NCI-H187 treated with DMSO at 0.1 percent for 48 hours (cell line): ENCODE data around the gene SLC25A4.
"Not testable (repeated sequence)": the region's sequence is repeated elsewhere in the genome, so short reads cannot be mapped to it uniquely, and the experiment has no call there.

Experiments
- DNase-seq: peaks from one replicate; lab custom pipeline; 2025; lab: John Stamatoyannopoulos, UW

SLC25A4 gene

DNA sequence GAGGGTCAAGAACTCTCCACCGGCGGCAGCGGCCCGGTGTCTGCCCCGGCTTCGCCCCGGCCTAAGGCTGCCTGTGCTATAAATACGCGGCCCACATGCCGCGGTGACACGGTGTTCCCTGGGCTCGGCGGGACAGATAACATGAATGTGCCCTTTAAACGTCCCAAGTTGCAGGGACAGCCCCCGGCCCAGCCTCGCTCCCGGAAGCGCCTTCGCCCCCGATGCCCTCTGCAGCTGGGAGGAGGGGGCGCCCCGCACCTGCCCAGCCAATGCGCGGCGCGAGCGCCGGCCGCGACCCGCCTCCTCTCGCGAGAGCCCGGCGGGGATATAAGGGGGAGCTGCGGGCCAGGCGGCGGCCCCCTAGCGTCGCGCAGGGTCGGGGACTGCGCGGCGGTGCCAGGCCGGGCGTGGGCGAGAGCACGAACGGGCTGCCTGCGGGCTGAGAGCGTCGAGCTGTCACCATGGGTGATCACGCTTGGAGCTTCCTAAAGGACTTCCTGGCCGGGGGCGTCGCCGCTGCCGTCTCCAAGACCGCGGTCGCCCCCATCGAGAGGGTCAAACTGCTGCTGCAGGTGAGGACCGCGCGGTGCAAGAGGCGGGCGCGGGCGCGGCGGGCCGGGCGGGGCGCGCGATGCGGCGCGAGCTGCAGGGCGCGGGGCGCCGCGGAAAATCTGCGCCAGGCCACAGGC lies at the start of gene SLC25A4:
TSS of gene SLC25A4 (plus strand) at position 355 of the 689 bp plus-strand sequence. CDS start at position 462, 107 bp downstream.
- no peak for DNase-seq

DNA sequence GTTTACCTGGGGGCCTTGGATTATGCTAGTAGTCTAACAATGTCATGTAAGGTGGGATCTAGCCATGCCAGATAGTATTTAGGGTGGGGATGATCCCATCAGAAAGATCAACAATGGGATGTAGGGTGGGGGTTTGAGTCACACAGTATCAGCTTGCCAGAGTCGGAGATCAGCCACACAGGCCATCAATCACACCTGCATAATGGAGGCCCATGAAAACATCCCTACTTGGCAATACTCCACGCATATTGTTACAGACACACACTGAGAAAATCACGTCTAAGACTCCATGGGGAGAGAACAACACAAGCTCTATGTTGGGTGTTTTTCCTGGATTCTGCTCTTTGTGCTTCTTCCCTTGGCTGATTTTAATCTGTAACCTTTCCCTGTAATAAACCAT lies 49.5 kb upstream of the SLC25A4 start:
- no peak for DNase-seq

DNA sequence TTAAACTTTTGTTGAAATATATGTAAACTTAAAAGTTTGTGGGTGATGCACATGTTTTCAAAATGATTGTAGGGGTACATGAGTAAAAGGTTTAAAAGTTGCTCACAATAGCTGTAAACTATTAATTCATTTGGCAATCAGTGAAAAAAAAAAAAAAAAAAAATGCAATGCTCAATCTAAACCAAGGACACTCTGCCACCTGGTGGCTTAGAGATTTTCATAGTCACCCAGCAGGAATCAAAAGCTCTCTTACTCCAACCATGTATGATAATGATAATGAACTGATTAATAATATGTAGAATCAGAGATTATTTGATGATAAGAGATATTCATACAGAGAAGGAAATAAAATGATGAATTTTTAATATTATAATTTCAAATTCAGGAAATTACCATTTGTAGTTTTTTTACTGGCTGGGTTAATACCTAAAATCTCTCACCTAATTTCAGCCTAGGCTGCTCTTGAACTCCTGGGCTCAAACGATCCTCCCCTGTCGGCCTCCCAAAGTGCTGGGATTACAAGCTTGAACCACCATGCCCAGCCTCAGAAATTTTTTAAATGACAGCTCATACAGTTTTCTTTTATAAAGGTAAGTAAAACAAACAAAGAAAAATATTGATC lies 46.9 kb upstream of the SLC25A4 start:
- no peak for DNase-seq

DNA sequence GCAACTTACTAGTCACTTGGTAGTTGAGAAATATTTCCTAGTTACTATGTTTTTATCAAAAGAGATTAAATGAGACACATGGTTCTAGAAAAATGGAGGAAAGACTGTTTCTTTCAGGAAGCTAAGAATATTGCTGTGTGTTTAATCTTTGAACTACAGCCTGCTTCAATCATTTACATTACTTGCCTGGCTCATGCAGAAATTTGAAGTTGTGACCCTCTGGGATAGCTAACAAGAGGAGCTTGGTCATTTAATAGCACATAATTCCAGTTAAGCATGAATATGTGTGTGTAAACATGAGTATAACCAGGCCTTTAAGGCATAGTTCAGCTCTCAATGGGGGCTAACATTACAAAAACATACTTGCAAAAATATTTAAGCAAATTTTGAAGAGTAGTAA lies 44.6 kb upstream of the SLC25A4 start:
- DNase-seq: no peak

DNA sequence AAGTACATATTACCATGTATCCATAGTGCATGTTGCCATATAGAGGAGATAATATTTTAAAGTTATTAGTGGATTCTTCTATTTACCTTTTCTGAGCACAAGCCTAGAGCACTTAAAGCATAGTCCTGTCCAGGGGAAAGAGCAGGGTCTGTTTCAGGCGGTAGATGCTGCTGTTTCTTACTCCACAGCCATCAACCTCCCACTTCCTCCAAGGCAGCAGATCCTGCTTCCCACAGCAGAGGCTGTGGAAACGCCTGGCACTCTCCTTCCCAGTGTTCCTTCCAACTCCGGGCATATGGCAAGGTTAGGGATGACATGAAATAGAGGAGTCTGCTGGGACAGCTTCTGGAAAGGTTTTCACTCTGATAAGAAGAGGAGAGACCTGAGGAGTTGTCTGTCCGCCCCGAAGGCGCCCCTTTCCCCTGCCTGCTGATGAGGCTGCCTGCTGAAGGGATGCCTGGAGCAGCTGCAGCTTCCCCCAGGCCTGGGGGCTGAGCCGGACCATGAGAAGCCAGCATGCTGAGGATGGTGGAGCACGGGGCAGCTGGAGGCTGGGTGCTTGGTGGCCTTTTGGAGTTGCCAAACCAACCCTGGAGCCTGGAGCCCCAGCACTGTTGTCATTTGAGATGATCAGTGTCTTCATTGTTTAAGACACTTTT lies 43.9 kb upstream of the SLC25A4 start:
- no peak for DNase-seq

DNA sequence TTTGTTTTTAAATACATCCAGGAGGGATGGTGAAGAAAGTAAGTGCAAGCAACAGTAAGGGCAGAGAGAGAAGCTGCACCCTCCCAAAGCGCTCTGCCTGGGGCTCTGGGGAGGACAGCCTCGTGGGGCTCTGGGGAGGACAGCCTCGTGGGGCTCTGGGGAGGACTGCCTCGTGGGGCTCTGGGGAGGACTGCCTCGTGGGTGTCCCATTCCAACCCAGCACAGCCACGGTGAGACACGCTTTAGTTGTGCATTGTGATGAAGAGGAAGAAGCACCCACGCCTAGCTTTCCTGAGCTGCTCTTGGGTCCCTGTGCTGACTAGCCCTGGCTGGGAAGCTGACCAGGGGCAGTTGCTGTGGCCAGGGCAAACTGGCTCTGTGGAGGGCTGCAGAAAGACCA lies 43.1 kb upstream of the SLC25A4 start:
- DNase-seq: no peak

DNA sequence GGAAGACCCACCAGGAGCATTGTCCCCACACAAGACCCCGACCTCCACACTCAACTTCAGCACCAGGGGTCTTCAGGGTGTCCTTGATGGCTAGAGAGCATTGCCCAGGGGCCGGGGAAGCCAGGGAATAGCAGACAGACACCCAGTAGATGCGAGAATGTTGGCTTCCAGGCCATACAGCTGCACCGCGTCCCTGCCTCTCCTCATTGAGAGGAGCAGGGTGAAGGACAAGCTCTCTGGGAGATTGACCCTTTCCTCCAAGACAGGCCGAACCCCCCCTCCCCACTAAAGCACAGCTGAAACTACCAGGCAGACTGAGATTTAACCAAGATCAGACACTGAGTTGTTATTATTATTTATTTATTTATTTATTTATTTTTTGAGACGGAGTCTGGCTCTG lies 42.6 kb upstream of the SLC25A4 start:
- no peak for DNase-seq

DNA sequence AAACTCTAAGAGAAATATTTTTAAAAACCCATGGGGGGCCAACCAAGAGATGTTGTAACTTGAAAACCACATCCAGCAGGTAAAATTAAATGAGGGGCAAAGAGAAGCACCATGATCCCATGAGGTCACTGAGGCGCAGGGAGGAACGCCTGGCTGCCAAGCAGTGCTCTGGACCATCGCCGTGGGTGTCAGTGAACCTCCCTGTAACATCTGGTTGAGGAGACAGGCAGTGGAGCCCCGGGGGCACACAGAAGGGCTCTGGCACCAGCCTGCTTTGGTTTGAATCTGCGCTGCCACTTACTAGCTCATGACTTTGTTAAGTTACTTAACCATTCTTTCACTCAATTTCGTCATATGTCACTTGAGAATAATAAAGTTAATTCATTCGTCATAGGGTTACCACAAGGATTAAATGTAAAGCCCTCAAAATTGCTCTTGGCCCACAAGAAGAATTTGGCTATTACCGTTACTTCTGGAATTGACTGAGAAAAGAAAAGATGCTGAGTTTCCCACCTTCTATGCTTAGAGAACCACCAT lies 41.6 kb upstream of the SLC25A4 start:
- no peak for DNase-seq

DNA sequence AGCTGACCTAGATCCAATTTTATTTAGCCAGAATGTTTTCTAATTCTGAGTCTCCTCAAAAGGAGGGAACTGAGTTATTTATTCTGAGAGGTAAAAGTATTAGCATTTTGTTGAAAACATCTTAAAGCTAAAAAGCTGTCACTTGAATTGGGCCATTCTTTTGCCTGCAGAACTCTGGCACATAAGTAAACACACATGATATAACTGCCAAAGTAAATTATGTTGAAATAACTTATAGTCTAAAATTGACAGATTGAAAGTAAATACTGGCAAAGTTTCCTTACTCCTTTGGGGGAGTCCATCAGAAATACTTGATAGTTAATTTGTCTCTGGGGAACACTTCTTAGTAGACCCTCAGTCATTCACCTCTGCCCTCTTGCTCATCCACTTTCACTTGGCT lies 38.3 kb upstream of the SLC25A4 start:
- DNase-seq: no peak

GRCh38 chr4:185106353-185106752 lies 36.7 kb upstream of the SLC25A4 start:
- DNase-seq: no peak

DNA sequence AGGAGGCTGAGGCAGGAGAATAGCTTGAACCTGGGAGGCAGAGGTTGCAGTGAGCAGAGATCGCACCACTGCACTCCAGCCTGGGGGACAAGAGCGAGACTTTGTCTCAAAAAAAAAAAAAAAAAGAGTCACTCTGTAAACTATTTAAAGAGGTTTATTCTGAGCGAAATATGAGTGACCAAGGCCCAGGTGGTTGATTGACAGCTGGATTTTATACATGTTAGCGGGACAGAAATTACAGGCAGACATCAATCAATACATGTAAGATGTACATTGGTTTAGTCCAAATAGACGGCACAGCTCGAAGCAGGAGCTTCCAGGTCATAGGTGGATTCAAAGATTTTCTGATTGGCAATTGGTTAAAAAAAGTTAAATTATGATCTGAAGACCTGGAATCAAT lies 35.5 kb upstream of the SLC25A4 start:
- not testable (repeated sequence) for DNase-seq

DNA sequence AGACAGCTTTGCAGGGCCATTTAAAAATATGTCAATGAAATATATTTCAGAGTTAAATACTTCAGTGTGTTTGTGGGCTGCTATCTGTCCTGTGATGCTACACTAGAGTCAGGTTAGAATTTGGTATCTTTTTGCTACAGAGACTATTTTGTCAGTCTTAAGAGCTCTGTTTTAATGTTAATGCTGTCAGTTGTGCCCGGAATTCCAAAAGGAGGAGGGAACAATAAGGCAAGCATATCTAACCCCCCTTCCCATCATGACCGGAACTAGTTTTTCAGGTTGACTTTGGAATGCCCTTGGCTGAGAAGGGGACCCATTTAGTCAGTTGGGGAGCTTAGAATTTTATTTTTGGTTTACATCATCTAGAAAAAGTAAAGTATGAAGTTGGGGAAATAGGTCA lies 34.9 kb upstream of the SLC25A4 start:
- no peak for DNase-seq

GRCh38 chr4:185108669-185109068 lies 34.4 kb upstream of the SLC25A4 start:
- DNase-seq: no peak

- no peak for DNase-seq
Measured at GRCh38 chr4:185109736-185110135, 33.3 kb upstream of the SLC25A4 start.

DNA sequence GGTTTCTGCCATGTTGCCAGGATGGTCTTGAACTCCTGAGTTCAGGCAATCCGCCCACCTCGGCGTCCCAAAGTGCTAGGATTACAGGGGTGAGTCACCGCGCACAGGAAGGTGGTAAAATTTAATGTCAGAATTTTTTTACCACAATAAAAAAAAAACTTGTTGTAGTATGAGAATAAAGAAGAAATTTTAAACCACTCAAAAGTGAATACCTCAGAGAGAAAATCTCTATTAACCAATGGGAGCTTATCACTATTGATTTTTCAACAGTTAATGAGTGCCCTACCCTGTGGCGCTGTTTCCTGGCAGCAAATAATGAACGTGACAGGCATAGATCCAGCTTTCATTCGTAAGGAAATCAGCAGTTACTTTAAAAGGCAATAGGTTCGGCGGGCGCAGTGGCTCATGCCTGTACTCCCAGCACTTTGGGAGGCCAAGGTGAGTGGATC lies 32.7 kb upstream of the SLC25A4 start:
- DNase-seq: no peak

GRCh38 chr4:185112104-185112503 lies 31.0 kb upstream of the SLC25A4 start:
- DNase-seq: no peak

GRCh38 chr4:185113340-185113739 lies 29.7 kb upstream of the SLC25A4 start:
- no peak for DNase-seq

DNA sequence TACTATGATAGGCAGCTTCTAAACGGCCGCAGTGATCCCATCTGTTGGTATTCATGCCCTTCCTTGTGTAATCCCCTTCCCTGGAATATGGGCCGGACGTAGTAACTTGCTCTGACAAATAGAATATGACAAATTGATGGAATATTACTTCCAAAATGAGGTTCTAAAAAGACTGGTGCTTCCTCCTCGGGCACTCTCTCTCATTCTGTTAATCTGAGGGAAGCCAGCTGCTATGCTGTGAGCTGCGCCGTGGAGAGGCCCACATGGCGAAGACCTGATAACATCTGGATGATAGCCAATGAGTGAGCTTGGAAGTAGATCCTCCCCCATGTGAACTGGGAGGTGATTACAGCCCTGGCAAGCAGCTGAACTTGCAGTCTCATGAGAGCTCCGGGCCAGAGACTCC lies 27.2 kb upstream of the SLC25A4 start:
- no peak for DNase-seq

GRCh38 chr4:185117300-185117934 lies 25.6 kb upstream of the SLC25A4 start:
- no peak for DNase-seq

DNA sequence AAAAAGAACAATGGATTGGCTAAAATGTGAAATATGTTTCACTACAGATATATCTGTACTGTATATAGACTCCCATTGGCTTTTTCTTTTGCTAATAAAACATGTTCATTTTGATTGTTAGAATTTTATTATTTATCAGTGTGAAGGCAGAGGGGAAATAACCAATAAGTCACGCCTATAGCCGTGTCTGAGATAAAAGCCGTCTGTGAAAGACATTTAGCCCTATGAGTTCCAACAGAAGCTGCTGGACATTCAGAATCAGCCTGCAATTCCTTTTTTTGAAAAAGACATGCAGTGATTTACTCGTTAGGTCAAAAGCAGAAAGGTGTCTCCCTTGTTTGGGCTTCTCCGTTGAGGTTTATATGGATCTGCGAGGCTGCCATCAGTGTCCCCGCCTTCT lies 24.2 kb upstream of the SLC25A4 start:
- no peak for DNase-seq

DNA sequence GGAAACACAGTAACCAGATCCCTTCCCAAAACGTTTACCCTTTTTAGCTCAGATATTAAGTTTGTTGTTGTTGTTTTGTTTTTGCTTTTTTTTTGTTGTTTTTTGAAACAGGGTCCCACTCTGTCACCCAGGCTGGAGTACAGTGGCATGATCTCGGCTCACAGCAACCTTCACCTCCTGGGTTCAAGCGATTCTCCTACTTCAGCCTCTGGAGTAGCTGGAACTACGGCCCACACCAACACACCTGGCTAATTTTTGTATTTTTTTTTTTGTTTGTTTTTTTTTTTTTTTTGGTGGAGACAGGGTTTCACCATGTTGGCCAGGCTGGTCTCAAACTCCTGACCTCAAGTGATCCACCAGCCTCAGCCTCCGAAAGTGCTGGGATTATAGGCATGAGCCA lies 23.6 kb upstream of the SLC25A4 start:
- DNase-seq: not testable (repeated sequence)

- DNase-seq: no peak
Measured at GRCh38 chr4:185119927-185120630, 23.0 kb upstream of the SLC25A4 start.
